Measurements from ENCODE around the gene ANTXRL. TPM values are rescaled to one million over a fixed set of nuclear protein-coding genes. Genes with fewer than 3 reads are reported as not detected.
"Not testable (repeated sequence)": the region's sequence is repeated elsewhere in the genome, so short reads cannot be mapped to it uniquely, and the experiment has no call there.

Gene ANTXRL
- total RNA-seq, 1 donor from 2014 or later = not detected

- TF ChIP-seq POLR2A (IDR thresholded peaks at IDR 0.05) (no peak), POLR2AphosphoS5 (IDR thresholded peaks at IDR 0.05; ENCODE audit: insufficient read depth in 1 of 2, low read depth in 1 of 2) (no peak), CTCF (IDR thresholded peaks at IDR 0.05) (no peak)
- H3K36me3 ChIP-seq = no peaks in the 10 kb centered on the region
- H3K27ac ChIP-seq = no peak overlapping the region
- no peaks in the 10 kb centered on the region for H3K4me1 ChIP-seq
- DNase-seq (ENCODE audit: extremely low spot score in 2 of 2) = peak in 1 of 2 donors; percentile 61
- H3K9me3 ChIP-seq = no peaks in the 10 kb centered on the region
- intact Hi-C loops (cut with DNase I) = no loop called here
- H3K4me3 ChIP-seq = no peak overlapping the region
- no peaks in the 10 kb centered on the region for H3K27me3 ChIP-seq
These were observed 22.9 kb upstream of the ANTXRL start for GRCh38 chr10:46263831-46264268.

- Histone ChIP-seq H3K4me1 (no peaks in the 10 kb centered on the region), H3K36me3 (no peaks in the 10 kb centered on the region), H3K27ac (no peak overlapping the region), H3K27me3 (no peaks in the 10 kb centered on the region), H3K4me3 (no peak overlapping the region), H3K9me3 (no peaks in the 10 kb centered on the region)
- no peak for TF ChIP-seq POLR2AphosphoS5 (IDR thresholded peaks at IDR 0.05; ENCODE audit: insufficient read depth in 1 of 2, low read depth in 1 of 2)
- no peak for TF ChIP-seq POLR2A (IDR thresholded peaks at IDR 0.05)
- TF ChIP-seq CTCF (IDR thresholded peaks at IDR 0.05) = no peak
- DNase-seq (ENCODE audit: extremely low spot score in 2 of 2) = peak in 1 of 2 donors; percentile 32
- intact Hi-C loops (cut with DNase I) = no loop called here
These were observed 22.5 kb upstream of the ANTXRL start for GRCh38 chr10:46264336-46264735.

GRCh38 chr10:46264737-46265368 lies 21.9 kb upstream of the ANTXRL start:
- Histone ChIP-seq H3K4me3 (no peak overlapping the region), H3K36me3 (no peaks in the 10 kb centered on the region), H3K27ac (no peak overlapping the region), H3K4me1 (no peaks in the 10 kb centered on the region), H3K27me3 (no peaks in the 10 kb centered on the region), H3K9me3 (no peaks in the 10 kb centered on the region)
- TF ChIP-seq POLR2A (IDR thresholded peaks at IDR 0.05) = no peak
- no peak for TF ChIP-seq POLR2AphosphoS5 (IDR thresholded peaks at IDR 0.05; ENCODE audit: insufficient read depth in 1 of 2, low read depth in 1 of 2)
- TF ChIP-seq CTCF (IDR thresholded peaks at IDR 0.05) = no peak
- peak; percentile 72 to 74 for DNase-seq (ENCODE audit: extremely low spot score in 2 of 2)
- intact Hi-C loops (cut with DNase I) = no loop called here

GRCh38 chr10:46265566-46266305 lies 21.1 kb upstream of the ANTXRL start:
- H3K36me3 ChIP-seq; H3K9me3 ChIP-seq; H3K4me3 ChIP-seq; intact Hi-C loops (cut with DNase I); H3K4me1 ChIP-seq; H3K27me3 ChIP-seq; H3K27ac ChIP-seq: not testable (repeated sequence)
- DNase-seq (ENCODE audit: extremely low spot score in 2 of 2) = peak; percentile 49 to 91

- Histone ChIP-seq H3K36me3 (no peaks in the 10 kb centered on the region), H3K4me1 (no peaks in the 10 kb centered on the region), H3K9me3 (no peaks in the 10 kb centered on the region), H3K27me3 (no peaks in the 10 kb centered on the region), H3K27ac (no peak overlapping the region), H3K4me3 (no peak overlapping the region)
- TF ChIP-seq POLR2A (IDR thresholded peaks at IDR 0.05) (no peak), CTCF (IDR thresholded peaks at IDR 0.05) (no peak), POLR2AphosphoS5 (IDR thresholded peaks at IDR 0.05; ENCODE audit: insufficient read depth in 1 of 2, low read depth in 1 of 2) (no peak)
- intact Hi-C loops (cut with DNase I) = no loop called here
- DNase-seq (ENCODE audit: extremely low spot score in 2 of 2) = peak; percentile 37 to 84
These were observed 20.4 kb upstream of the ANTXRL start for GRCh38 chr10:46266306-46266985.

Measured in vagina (tissue), 2 donors.